OCI-LY7 (cell line): ENCODE measurements around the gene FLT3. TPM values are rescaled to one million over a fixed set of nuclear protein-coding genes. Genes with fewer than 3 reads are reported as not detected.

ENCODE experiments used
- BruUV-seq: library from RNA; stranded (reverse); fragments of 400-500 nt; replicated peaks from 2 replicates; lab custom pipeline; 2021; lab: Mats Ljungman, UMichigan
- CTCF ChIA-PET: fragments of 300-600 bp; sonication (Branson Sonifier 250); formaldehyde crosslinking; loops from one replicate; lab custom pipeline; 2022; ENCODE audit warnings: antibody characterized with exemption; ENCODE audit not compliant: unreplicated experiment; lab: Charles Lee
- POLR2A ChIA-PET: fragments of 300-600 bp; sonication (Branson Sonifier 250); formaldehyde crosslinking; loops from one replicate; lab custom pipeline; 2022; ENCODE audit warnings: antibody characterized with exemption; lab: Charles Lee
- DNase-seq: peaks from one replicate; pipeline ENCODE4 v3.0.0-alpha.2; 2015; ENCODE audit warnings: low spot score
- H2AFZ ChIP-seq: fragments of 200-600 bp; sonication (generic), shearing (Covaris generic); 2 replicates; pipeline ENCODE4 v1.6.1; 2014; ENCODE audit warnings: mild to moderate bottlenecking, antibody characterized with exemption, low read length, moderate library complexity
- H3K27ac ChIP-seq: fragments of 200-600 bp; sonication (generic); 2 replicates; pipeline ENCODE4 v1.5.1; 2014; ENCODE audit warnings: mixed run types, low read depth, mild to moderate bottlenecking, moderate library complexity, low read length, inconsistent platforms; ENCODE audit not compliant: poor library complexity, severe bottlenecking
- H3K36me3 ChIP-seq: fragments of 200-600 bp; sonication (generic); 2 replicates; pipeline ENCODE4 v1.6.1; 2014; ENCODE audit warnings: mild to moderate bottlenecking, antibody characterized with exemption, low read length, moderate library complexity, mixed read lengths; ENCODE audit not compliant: insufficient read depth
- H3K4me1 ChIP-seq: fragments of 200-600 bp; sonication (generic); 2 replicates; pipeline ENCODE4 v1.5.1; 2014; ENCODE audit warnings: mild to moderate bottlenecking, low read length; ENCODE audit not compliant: insufficient read depth, poor library complexity, severe bottlenecking
- H3K4me2 ChIP-seq: fragments of 200-600 bp; sonication (generic); 2 replicates; pipeline ENCODE4 v1.6.1; 2014; ENCODE audit warnings: mild to moderate bottlenecking, low read length
- H3K4me3 ChIP-seq: fragments of 200-600 bp; sonication (generic); 2 replicates; pipeline ENCODE4 v1.5.1; 2014; ENCODE audit warnings: mild to moderate bottlenecking, low read depth, low read length; ENCODE audit not compliant: poor library complexity, severe bottlenecking
- H3K79me2 ChIP-seq: fragments of 200-600 bp; sonication (generic); 2 replicates; pipeline ENCODE4 v1.6.1; 2016; ENCODE audit warnings: low read depth, mild to moderate bottlenecking, low read length, moderate library complexity, mixed read lengths; ENCODE audit not compliant: insufficient read depth
- H3K9me2 ChIP-seq: fragments of 200-600 bp; sonication (generic); 2 replicates; pipeline ENCODE4 v1.6.1; 2016; ENCODE audit warnings: mild to moderate bottlenecking, low read length, mixed read lengths; ENCODE audit not compliant: insufficient read depth
- H3K9me3 ChIP-seq: fragments of 200-600 bp; sonication (generic); 2 replicates; pipeline ENCODE4 v1.6.1; 2014; ENCODE audit warnings: mild to moderate bottlenecking, mixed run types, low read length, mixed read lengths
- H4K20me1 ChIP-seq: fragments of 200-600 bp; sonication (generic); 2 replicates; pipeline ENCODE4 v1.6.1; 2014; ENCODE audit warnings: mild to moderate bottlenecking, antibody characterized with exemption, low read length, moderate library complexity, mixed read lengths; ENCODE audit not compliant: insufficient read depth
- EZH2phosphoT487 ChIP-seq: fragments of 200-600 bp; sonication (generic); IDR thresholded peaks from 2 replicates; pipeline ENCODE4 v1.6.1; 2018; ENCODE audit warnings: low read depth, borderline replicate concordance, mild to moderate bottlenecking, mixed run types, antibody characterized with exemption, low read length, moderate library complexity, mixed read lengths
- intact Hi-C: fragments of 100-400 bp; cut with micrococcal nuclease; formaldehyde crosslinking; loops from one replicate; pipeline ENCODE4 v1.10.0; 2022; ENCODE audit not compliant: unreplicated experiment
- total RNA-seq, 2 experiments: library from RNA; depleted of rRNA in 1 of 2; stranded (reverse); fragments of >200 nt in 1 of 2; shearing (Covaris generic) in 1 of 2; gene quantifications; 2 replicates each; pipeline ENCODE4 v1.2.3, GENCODE V29; 2014 to 2022
- TF ChIP-seq, protein P1 (sequence below): fragments of 200-600 bp; sonication (generic); conservative IDR thresholded peaks from 2 replicates; pipeline ENCODE4 v1.5.1; 2014; ENCODE audit warnings: mild to moderate bottlenecking, antibody characterized with exemption, low read length, moderate library complexity, mixed read lengths

Gene FLT3
- total RNA-seq, 2 experiments from 2014 or later, result not detected

DNA sequence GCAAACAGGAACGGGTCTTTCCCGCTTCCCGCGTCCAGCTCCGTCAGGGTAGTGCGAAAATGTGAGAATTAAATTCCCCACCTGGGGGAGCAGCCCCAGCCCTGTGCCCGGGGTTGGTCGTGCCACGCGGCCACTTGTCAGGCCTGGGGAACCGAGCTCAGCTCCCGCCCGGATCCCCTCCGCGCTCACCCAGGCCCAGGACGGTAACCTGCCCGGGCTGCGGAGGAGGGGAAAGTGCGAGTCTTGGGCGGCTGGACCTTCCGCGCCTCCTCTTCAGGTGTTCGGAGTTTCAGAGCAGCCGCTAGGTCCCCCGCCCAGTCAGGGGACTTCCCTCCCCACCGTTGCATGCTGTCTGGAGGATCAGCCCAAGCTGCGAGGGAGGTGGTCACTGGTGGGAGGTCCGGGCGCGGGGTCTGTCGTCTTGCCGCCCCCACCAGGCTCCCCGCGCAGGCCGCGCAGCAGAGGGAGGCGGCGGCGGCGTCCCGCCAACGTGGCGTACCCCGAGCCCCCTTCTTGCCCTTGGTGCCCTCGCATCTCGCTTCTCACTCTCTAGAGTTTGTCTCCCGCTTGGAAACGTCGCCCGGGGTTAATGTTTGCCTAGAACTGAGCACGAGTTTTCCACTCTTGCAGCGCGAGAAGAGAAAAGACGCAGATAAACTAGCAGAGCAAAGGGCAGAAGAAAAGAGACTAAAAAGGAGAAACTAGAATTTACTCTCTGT lies 119.9 kb downstream of the FLT3 start:
- Histone ChIP-seq H3K36me3 (no peaks in the 10 kb centered on the region), H4K20me1 (no peaks in the 10 kb centered on the region), H3K9me3 (no peaks in the 10 kb centered on the region), H2AFZ (no peak overlapping the region), H3K79me2 (no peaks in the 10 kb centered on the region), H3K4me3 (no peak overlapping the region), H3K4me1 (no peaks in the 10 kb centered on the region), H3K4me2 (no peak overlapping the region), H3K9me2 (no peaks in the 10 kb centered on the region), H3K27ac (no peak overlapping the region)
- BruUV-seq, result no TSS peak
- POLR2A ChIA-PET, result no interaction called here
- no peak for DNase-seq
- TF ChIP-seq, protein P1, sequence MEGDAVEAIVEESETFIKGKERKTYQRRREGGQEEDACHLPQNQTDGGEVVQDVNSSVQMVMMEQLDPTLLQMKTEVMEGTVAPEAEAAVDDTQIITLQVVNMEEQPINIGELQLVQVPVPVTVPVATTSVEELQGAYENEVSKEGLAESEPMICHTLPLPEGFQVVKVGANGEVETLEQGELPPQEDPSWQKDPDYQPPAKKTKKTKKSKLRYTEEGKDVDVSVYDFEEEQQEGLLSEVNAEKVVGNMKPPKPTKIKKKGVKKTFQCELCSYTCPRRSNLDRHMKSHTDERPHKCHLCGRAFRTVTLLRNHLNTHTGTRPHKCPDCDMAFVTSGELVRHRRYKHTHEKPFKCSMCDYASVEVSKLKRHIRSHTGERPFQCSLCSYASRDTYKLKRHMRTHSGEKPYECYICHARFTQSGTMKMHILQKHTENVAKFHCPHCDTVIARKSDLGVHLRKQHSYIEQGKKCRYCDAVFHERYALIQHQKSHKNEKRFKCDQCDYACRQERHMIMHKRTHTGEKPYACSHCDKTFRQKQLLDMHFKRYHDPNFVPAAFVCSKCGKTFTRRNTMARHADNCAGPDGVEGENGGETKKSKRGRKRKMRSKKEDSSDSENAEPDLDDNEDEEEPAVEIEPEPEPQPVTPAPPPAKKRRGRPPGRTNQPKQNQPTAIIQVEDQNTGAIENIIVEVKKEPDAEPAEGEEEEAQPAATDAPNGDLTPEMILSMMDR, result no peak
- TF ChIP-seq EZH2phosphoT487, result no peak
- intact Hi-C loops, result loop anchor here (5.0 to 10.0 kb wide), 2 partner anchors 294 to 603 kb away; no protein-coding TSS in a partner anchor
- CTCF ChIA-PET, result no interaction called here

DNA sequence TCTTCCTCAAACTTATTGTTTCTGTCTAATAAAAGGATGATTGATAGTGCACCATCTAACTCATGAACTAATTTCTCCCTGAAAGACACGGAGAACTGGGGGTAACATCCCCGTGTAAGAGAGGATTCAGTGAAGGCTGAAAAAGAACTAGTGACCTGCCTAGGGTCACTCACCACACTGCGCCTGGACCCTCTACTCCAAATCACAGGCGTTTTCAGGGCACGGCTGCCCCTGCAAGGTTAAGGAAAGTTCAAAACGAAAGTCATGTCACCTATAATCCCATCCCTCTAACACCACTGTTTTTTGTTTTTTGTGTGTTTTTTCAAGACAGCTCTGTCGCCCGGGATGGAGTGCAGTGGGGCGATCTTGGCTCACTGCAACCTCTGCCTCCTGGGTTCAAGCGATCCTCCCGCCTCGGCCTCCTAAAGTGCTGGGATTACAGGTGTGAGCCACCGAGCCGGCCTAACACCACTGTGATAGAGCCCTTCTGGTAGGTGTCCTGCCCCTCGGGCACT lies 120.6 kb downstream of the FLT3 start:
- no peaks in the 10 kb centered on the region for H4K20me1 ChIP-seq
- CTCF ChIA-PET, result no interaction called here
- no peak for TF ChIP-seq EZH2phosphoT487
- TF ChIP-seq, protein P1, result no peak
- no peak overlapping the region for H3K4me3 ChIP-seq
- BruUV-seq, result no TSS peak
- no peaks in the 10 kb centered on the region for H3K9me3 ChIP-seq
- H3K4me1 ChIP-seq, result no peaks in the 10 kb centered on the region
- no peak for DNase-seq
- H3K79me2 ChIP-seq, result no peaks in the 10 kb centered on the region
- intact Hi-C loops, result loop anchor here (5.0 to 10.0 kb wide), 2 partner anchors 295 to 603 kb away; no protein-coding TSS in a partner anchor
- no peaks in the 10 kb centered on the region for H3K36me3 ChIP-seq
- POLR2A ChIA-PET, result no interaction called here
- H3K4me2 ChIP-seq, result no peak overlapping the region
- no peak overlapping the region for H2AFZ ChIP-seq
- H3K27ac ChIP-seq, result no peak overlapping the region
- H3K9me2 ChIP-seq, result no peaks in the 10 kb centered on the region
